DND-41 (cell line): ENCODE data around the gene KNDC1.

Source experiments
- EZH2 ChIP-seq: IDR thresholded peaks from 3 replicates; pipeline ENCODE4 v1.6.1; 2012; ENCODE audit warnings: borderline replicate concordance, low read depth, mild to moderate bottlenecking, moderate library complexity, low read length, inconsistent platforms; ENCODE audit not compliant: severe bottlenecking
- TF ChIP-seq, protein P1 (sequence below): IDR thresholded peaks from 2 replicates; pipeline ENCODE4 v1.5.1; 2012; ENCODE audit warnings: borderline replicate concordance, low read length, moderate library complexity, mild to moderate bottlenecking; ENCODE audit not compliant: poor library complexity, severe bottlenecking; ENCODE audit errors: extremely low read depth

DNA sequence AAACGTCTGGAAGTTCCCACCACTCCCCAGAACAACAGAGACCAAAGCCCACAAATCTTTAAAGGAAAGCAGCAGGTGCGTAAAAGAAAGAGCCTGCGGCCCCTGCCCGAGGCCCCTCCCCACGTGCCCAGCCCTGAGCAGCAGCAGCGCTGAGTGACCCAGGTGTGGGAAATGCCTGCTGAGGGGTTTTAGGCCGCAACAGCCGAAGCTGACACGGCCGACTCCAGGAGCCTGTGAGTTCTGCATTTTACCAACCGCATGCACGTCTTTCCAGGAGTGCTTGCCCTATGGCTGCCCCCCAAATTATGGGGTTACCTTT lies 1.6 kb upstream of the KNDC1 start:
- no peak for TF ChIP-seq EZH2
- TF ChIP-seq, protein P1, sequence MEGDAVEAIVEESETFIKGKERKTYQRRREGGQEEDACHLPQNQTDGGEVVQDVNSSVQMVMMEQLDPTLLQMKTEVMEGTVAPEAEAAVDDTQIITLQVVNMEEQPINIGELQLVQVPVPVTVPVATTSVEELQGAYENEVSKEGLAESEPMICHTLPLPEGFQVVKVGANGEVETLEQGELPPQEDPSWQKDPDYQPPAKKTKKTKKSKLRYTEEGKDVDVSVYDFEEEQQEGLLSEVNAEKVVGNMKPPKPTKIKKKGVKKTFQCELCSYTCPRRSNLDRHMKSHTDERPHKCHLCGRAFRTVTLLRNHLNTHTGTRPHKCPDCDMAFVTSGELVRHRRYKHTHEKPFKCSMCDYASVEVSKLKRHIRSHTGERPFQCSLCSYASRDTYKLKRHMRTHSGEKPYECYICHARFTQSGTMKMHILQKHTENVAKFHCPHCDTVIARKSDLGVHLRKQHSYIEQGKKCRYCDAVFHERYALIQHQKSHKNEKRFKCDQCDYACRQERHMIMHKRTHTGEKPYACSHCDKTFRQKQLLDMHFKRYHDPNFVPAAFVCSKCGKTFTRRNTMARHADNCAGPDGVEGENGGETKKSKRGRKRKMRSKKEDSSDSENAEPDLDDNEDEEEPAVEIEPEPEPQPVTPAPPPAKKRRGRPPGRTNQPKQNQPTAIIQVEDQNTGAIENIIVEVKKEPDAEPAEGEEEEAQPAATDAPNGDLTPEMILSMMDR, result no peak
